GM12878 (cell line): ENCODE results near the gene UAP1.

Source experiments
- BCL11A ChIP-seq: IDR thresholded peaks from 2 replicates; pipeline ENCODE4 v1.6.1; 2011; ENCODE audit warnings: low read depth, low read length
- EP300 ChIP-seq, 2 experiments: fragments of 150-350 bp in 1 of 2; IDR thresholded peaks; 2 replicates each; pipeline ENCODE4 v1.6.1; 2011 to 2012; ENCODE audit warnings: low read depth in 2 of 2, low read length in 2 of 2, borderline replicate concordance in 1 of 2, improper control_type of control experiment in 1 of 2, inconsistent platforms in 1 of 2; ENCODE audit not compliant: control insufficient read depth in 1 of 2
- MTA3 ChIP-seq: IDR thresholded peaks from 2 replicates; pipeline ENCODE4 v1.6.1; 2012; ENCODE audit warnings: low read length, inconsistent platforms, borderline replicate concordance
- POLR2AphosphoS5 ChIP-seq: IDR thresholded peaks from 2 replicates; pipeline ENCODE4 v1.6.1; 2011; ENCODE audit warnings: mild to moderate bottlenecking, low read length, inconsistent platforms
- RFX5 ChIP-seq: IDR thresholded peaks from 2 replicates; pipeline ENCODE4 v1.6.1; 2011; ENCODE audit warnings: low read depth, low read length, improper control_type of control experiment
- TF ChIP-seq, protein P1 (sequence below), 3 experiments: IDR thresholded peaks in 2 of 3; conservative IDR thresholded peaks in 1 of 3; 2 replicates each; pipeline ENCODE4 v1.5.1; 2011; ENCODE audit warnings: low read depth in 3 of 3, low read length in 3 of 3, mild to moderate bottlenecking in 3 of 3, control low read depth in 2 of 3, moderate library complexity in 2 of 3, inconsistent platforms in 1 of 3, mixed read lengths in 1 of 3; ENCODE audit not compliant: control insufficient read depth in 2 of 3, insufficient read depth in 1 of 3; ENCODE audit errors: extremely low read depth in 1 of 3
- TF ChIP-seq, protein P2 (sequence below): IDR thresholded peaks from 2 replicates; pipeline ENCODE4 v1.6.1; 2011; ENCODE audit warnings: low read depth, mild to moderate bottlenecking, low read length, moderate library complexity, borderline replicate concordance; ENCODE audit errors: extremely low read depth
- TF ChIP-seq, protein P3 (sequence below): IDR thresholded peaks from 2 replicates; pipeline ENCODE4 v1.6.1; 2012; ENCODE audit warnings: low read depth, low read length, improper control_type of control experiment

DNA sequence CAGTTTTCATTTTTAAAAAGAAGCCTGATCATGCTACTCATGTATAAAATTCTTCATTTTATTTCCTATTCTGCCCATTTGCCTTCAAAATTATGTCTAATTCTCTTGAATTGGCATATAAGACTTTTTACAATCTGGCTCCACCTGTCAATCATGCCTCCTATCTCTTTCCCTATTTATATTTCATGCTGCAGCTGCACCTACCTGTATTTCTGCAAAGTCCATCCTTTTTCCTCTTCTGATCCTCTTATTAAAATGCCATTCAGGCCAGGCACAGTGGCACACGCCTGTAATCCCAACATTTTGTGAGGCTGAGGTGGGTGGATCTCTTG is 30.6 kb upstream of the UAP1 start:
- TF ChIP-seq BCL11A (no peak), EP300 (IDR thresholded peaks at IDR 0.05; ENCODE audit: borderline replicate concordance in 1 of 2, control insufficient read depth in 1 of 2, low read depth in 2 of 2, low read length in 2 of 2) (no peak), POLR2AphosphoS5 (no peak), RFX5 (no peak), MTA3 (no peak)
- TF ChIP-seq, protein P1, sequence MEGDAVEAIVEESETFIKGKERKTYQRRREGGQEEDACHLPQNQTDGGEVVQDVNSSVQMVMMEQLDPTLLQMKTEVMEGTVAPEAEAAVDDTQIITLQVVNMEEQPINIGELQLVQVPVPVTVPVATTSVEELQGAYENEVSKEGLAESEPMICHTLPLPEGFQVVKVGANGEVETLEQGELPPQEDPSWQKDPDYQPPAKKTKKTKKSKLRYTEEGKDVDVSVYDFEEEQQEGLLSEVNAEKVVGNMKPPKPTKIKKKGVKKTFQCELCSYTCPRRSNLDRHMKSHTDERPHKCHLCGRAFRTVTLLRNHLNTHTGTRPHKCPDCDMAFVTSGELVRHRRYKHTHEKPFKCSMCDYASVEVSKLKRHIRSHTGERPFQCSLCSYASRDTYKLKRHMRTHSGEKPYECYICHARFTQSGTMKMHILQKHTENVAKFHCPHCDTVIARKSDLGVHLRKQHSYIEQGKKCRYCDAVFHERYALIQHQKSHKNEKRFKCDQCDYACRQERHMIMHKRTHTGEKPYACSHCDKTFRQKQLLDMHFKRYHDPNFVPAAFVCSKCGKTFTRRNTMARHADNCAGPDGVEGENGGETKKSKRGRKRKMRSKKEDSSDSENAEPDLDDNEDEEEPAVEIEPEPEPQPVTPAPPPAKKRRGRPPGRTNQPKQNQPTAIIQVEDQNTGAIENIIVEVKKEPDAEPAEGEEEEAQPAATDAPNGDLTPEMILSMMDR (IDR thresholded peaks at IDR 0.05 in 2 of 3, conservative IDR thresholded peaks at IDR 0.05 in 1 of 3; ENCODE audit: control insufficient read depth in 2 of 3, extremely low read depth in 1 of 3, insufficient read depth in 1 of 3, low read depth in 3 of 3, low read length in 3 of 3), result no peak
- TF ChIP-seq, protein P2, sequence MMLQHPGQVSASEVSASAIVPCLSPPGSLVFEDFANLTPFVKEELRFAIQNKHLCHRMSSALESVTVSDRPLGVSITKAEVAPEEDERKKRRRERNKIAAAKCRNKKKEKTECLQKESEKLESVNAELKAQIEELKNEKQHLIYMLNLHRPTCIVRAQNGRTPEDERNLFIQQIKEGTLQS, result no peak
- TF ChIP-seq, protein P3, sequence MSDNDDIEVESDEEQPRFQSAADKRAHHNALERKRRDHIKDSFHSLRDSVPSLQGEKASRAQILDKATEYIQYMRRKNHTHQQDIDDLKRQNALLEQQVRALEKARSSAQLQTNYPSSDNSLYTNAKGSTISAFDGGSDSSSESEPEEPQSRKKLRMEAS, result no peak
